OCI-LY3 (cell line): ENCODE data around the gene TMEM187.

Experiments
- CTCF ChIP-seq: fragments of 200-600, 300-600 bp; sonication (generic); IDR thresholded peaks from 2 replicates; pipeline ENCODE4 v1.5.1; 2014; ENCODE audit warnings: antibody characterized with exemption, low read length, low read depth
- EZH2phosphoT487 ChIP-seq: fragments of 200-600 bp; shearing (Covaris generic); IDR thresholded peaks from 2 replicates; pipeline ENCODE4 v1.6.1; 2018; ENCODE audit warnings: antibody characterized with exemption, mixed run types, low read depth

DNA sequence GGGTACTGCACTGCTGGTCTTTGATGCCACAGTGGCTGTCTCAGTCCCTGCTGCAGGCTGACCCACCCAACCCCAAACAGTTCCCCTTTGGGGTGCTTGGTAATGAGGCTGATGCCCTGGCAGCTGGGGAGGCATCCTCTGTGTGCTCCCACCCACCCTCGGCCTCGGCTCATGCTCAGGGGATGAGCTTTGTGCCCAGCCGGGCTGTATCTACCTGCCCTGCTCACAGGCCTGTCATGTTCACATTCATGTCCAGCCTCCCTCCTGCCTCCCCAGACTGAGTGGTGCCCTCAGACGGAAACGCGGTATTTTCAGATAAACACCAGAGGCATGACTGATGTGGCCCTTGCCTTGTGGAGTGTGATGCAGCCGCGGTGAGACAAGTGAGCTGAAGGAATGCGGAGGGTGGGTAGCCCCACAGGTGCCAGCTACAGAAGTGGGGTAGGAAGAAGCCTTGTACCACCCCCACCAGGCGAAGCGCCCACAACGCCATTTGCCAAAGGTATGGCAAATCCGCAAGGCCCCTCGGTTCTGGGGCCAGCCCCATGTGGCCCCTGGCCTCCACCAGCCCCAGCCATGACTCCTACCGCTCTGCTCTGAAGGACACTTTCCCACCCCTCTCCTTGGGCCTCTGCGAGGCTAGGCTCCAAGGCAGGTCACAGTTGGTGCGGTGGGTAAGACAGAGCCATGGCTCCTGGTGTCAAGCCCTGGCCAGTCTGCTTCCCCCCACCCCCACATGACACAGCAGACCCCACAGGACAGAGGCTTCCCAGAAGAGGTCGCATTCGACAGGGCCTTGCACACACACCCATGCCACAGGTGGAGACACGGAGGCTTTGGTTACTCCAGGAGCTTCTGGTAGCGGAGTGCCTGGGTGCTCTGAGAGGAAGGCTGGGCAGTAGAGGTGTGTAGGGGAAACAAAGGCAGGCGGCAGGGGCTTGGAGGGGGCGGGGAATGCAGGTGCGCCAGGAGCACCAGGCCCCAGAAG lies 26.3 kb upstream of the TMEM187 start:
- TF ChIP-seq CTCF (no peak), EZH2phosphoT487 (no peak)
